Mammary epithelial cell (primary cell): Measurements from ENCODE around the gene C11orf68.

Source experiments
- CTCF ChIP-seq, 2 donors: IDR thresholded peaks in 1 of 2; conservative IDR thresholded peaks in 1 of 2; 2 replicates each; pipeline ENCODE4 v1.5.1; 2011 to 2012; ENCODE audit warnings: inconsistent platforms in 2 of 2, low read length in 2 of 2, mild to moderate bottlenecking in 2 of 2, control low read depth in 1 of 2, low read depth in 1 of 2; ENCODE audit not compliant: insufficient read depth in 1 of 2; ENCODE audit errors: extremely low read depth in 1 of 2
- EZH2 ChIP-seq: IDR thresholded peaks from 2 replicates; pipeline ENCODE4 v1.6.1; 2012; ENCODE audit warnings: low read length, inconsistent platforms, borderline replicate concordance

DNA sequence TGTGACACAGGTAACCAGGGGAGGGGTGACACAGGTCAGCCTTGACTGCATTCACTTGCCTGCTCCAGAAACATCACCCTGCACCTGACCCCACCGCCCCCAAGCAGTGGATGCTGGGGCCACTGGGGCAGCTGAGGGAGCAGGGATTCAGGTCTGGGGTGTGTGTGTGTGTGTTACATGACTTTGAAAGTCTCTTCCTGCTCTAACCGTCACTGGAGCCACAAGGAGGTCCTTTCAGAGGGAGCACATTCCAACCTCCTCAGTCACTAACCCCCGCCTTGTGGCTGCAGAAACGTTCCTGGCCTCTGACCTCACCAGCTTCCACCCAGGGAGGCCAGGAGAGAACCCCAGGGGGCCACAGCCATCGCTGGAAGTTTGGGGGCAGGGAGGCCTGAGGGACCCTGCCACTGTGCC lies 15.8 kb downstream of the C11orf68 start:
- TF ChIP-seq CTCF (conservative IDR thresholded peaks at IDR 0.05 in 1 of 2, IDR thresholded peaks at IDR 0.05 in 1 of 2; ENCODE audit: extremely low read depth in 1 of 2, insufficient read depth in 1 of 2, low read depth in 1 of 2, low read length in 2 of 2): no peak
- TF ChIP-seq EZH2: no peak
